Left ventricle myocardium inferior (tissue), 1 donor: ENCODE data around the gene RIN3. TPM values are rescaled to one million over a fixed set of nuclear protein-coding genes. Genes with fewer than 3 reads are reported as not detected.

ENCODE experiments used
- DNase-seq: peaks from one replicate; pipeline ENCODE4 v3.0.0-alpha.2; 2020
- H3K27ac ChIP-seq: fragments of 200-600 bp; replicated peaks from 2 replicates; pipeline ENCODE4 v1.8.0; 2021
- H3K27me3 ChIP-seq: fragments of 200-600 bp; 2 replicates; pipeline ENCODE4 v1.8.0; 2021; ENCODE audit warnings: low read depth
- H3K36me3 ChIP-seq: fragments of 200-600 bp; 2 replicates; pipeline ENCODE4 v1.8.0; 2021
- H3K4me1 ChIP-seq: fragments of 200-600 bp; 2 replicates; pipeline ENCODE4 v1.8.0; 2021
- H3K4me3 ChIP-seq: fragments of 200-600 bp; 2 replicates; pipeline ENCODE4 v1.8.0; 2021; ENCODE audit warnings: mild to moderate bottlenecking, moderate library complexity
- H3K9me3 ChIP-seq: fragments of 200-600 bp; replicated peaks from 2 replicates; pipeline ENCODE4 v1.8.0; 2021
- CTCF ChIP-seq: fragments of 200-600 bp; IDR thresholded peaks from 2 replicates; pipeline ENCODE4 v1.8.0; 2021; ENCODE audit warnings: antibody characterized with exemption, mild to moderate bottlenecking, borderline replicate concordance
- intact Hi-C: fragments of 100-400 bp; cut with micrococcal nuclease; formaldehyde crosslinking; loops from one replicate; pipeline ENCODE4 v1.11.0; 2022
- total RNA-seq: library from RNA; stranded (reverse); fragmentation: NEBNext Ultra II Directional; extraction: Animal tissue kit (Norgen Biotek cat#: 25700); gene quantifications from one replicate; pipeline ENCODE4 v1.2.1, GENCODE V29; 2021
- donor health status: DM: no; HTN: yes; CAD: no; lungs with severe emphysema.

The RIN3 gene
- total RNA-seq, 1 donor from 2014 or later = 13.8 TPM

DNA sequence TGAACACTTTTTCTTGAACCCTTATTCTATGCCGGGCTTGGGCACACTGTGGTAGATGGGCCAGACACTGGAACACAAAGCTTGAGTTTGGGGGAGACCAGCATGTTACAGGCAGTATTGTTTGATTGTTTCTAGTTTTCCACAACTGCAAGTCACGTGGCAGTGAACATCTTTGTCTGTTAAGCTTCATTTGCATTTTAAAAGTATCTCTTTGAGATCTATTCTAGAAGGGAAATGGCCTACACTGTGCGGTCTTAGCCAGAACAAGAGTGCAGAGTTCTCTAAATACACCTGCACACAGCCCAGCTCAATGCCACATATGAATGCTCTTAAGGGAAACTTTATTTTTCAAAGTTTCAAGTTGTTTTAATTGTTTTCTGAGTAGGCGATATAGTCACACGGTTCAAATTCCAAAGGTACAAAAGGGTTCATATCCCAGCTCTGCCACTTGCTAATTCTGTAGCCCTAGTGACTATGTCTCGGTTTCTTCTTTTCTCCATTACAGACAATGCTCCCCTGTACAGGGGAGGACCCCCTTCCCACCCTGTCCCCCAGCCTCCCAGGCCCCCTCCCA, 24.9 kb downstream of the RIN3 start:
- H3K9me3 ChIP-seq = no peaks in the 10 kb centered on the region
- no peak overlapping the region for H3K4me3 ChIP-seq
- H3K36me3 ChIP-seq = no peaks in the 10 kb centered on the region
- H3K27ac ChIP-seq = peak overlapping the region; percentile 91
- intact Hi-C loops = no loop called here
- H3K4me1 ChIP-seq = peaks cover 56% of the 10 kb centered on the region
- H3K27me3 ChIP-seq = no peaks in the 10 kb centered on the region
- TF ChIP-seq CTCF = no peak
- DNase-seq = no peak

GRCh38 chr14:92539419-92539818, 25.8 kb downstream of the RIN3 start:
- intact Hi-C loops = no loop called here
- no peak for DNase-seq
- H3K4me1 ChIP-seq = peaks cover 55% of the 10 kb centered on the region

DNA sequence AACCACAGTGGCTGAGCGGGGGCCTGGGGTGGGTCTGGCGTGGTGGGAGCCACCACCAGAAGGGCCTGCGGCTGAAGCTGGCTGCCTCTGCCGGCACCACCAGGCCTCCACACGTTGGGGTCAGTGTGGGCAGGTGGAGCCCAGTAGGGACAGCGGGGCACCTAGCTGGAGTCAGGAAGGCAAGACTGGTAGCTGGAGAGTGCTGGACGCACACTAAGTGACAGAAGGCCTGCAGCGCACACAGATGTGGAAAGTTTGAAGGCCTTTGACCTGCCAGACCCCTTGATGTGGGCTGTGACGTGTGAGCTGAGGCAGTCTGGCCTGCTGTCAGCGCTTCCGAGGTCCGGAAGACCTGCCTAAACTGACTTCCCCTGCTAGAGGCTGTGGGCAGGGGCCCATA, 26.3 kb downstream of the RIN3 start:
- H3K36me3 ChIP-seq = no peaks in the 10 kb centered on the region
- DNase-seq = peak; percentile 41
- no peak for TF ChIP-seq CTCF
- no peaks in the 10 kb centered on the region for H3K9me3 ChIP-seq
- H3K27ac ChIP-seq = peak overlapping the region; percentile 91
- H3K4me3 ChIP-seq = peak overlapping the region; percentile 38
- H3K4me1 ChIP-seq = peaks cover 50% of the 10 kb centered on the region
- intact Hi-C loops = no loop called here
- H3K27me3 ChIP-seq = no peaks in the 10 kb centered on the region

More at GRCh38 chr14:92539419-92539818, 25.8 kb downstream of the RIN3 start:
- Histone ChIP-seq H3K9me3 (no peaks in the 10 kb centered on the region), H3K36me3 (no peaks in the 10 kb centered on the region), H3K27ac (peak overlapping the region; percentile 91), H3K4me3 (peak overlapping the region; percentile 38), H3K27me3 (no peaks in the 10 kb centered on the region)
- no peak for TF ChIP-seq CTCF

DNA sequence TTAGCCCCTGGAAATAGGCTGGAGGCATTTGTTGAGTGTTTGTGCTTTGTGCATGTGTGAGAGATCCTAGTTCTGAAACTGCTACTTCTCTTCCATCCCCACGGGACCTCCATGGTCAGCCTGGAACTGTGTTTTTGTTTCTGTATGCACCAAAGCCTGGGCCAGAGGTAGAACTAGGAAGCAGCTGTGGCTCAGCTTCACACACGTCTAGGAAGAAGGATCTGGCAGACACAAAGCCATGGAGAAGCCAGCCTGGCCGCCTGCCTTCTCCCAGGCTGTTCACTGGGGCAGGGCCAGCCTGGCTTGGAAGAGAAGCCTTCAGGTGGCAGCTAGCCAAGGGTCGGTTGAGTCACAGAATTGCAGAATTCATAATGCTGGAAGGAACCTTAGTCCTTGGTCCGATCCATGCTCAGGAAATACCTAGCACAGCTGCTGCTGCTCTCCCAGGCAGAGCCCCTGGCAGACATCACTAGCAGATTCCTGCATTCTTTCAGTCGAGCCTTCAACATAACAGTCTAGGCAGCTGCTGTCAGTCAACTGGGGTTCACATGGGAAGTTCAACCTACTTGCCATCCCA, 27.0 kb downstream of the RIN3 start:
- Histone ChIP-seq H3K4me1 (peaks cover 43% of the 10 kb centered on the region), H3K27me3 (no peaks in the 10 kb centered on the region), H3K4me3 (peak overlapping the region; percentile 38), H3K9me3 (no peaks in the 10 kb centered on the region), H3K27ac (peak overlapping the region; percentile 91), H3K36me3 (no peaks in the 10 kb centered on the region)
- intact Hi-C loops = no loop called here
- TF ChIP-seq CTCF = no peak
- DNase-seq = peak; percentile 93

DNA sequence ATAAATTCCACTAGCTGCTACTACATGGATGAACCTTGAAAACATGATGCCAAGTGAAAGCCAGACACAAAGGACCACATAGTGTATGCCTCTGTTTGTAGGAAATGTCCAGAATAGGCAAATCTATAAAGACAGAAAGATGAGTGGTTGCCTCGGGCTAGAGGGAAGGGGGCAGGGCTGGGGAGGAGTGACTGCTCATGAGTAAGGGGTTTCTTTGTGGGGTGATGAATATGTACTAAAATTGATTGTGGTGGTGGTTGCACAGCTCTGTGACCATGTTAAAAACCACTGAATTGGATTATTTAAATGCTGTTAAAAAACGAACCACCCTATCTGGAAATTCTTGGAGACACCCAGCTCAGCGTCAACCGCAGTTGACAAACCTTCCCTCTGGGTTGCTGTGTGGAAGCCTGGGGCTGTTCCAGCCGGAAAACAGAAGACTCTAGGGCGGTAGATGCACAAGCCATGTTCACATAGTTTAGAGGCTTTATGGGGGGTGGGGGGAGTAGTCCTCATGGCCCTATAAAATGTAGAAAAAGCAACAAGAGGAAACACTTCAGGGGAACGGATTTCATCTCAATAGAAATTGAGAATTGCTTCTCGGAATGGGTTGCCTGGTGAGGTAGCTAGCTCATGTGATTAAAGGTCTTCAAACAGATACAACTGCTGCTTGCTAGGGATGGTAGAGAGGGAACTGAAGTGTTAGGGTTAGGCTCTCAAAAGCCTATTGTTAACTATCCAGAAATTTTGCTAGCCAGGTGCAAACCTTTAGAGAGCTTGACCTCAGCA, 29.4 kb downstream of the RIN3 start:
- intact Hi-C loops = no loop called here
- Histone ChIP-seq H3K27me3 (no peaks in the 10 kb centered on the region), H3K4me1 (peaks cover 33% of the 10 kb centered on the region), H3K36me3 (no peaks in the 10 kb centered on the region), H3K27ac (no peak overlapping the region), H3K9me3 (no peaks in the 10 kb centered on the region), H3K4me3 (no peak overlapping the region)
- no peak for TF ChIP-seq CTCF
- no peak for DNase-seq
